ENCODE measurements around the gene MEGF11.

Gene MEGF11

GRCh38 chr15:66108483-66109265 lies 144.9 kb downstream of the MEGF11 start:
- no CpG with 5 or more reads among the region's 16 CpGs for WGBS (ENCODE audit: extremely low coverage, insufficient coverage, low lambda C conversion rate)
- H2BK120ac ChIP-seq (ENCODE audit: low read depth, low read length), result no peak overlapping the region
- H3K23ac ChIP-seq (ENCODE audit: low read length), result no peak overlapping the region
- no peak overlapping the region for H2AK5ac ChIP-seq (ENCODE audit: low read length)
- no peak overlapping the region for H3K4me3 ChIP-seq (ENCODE audit: low read length)
- no peak overlapping the region for H3K4me2 ChIP-seq (ENCODE audit: low read length)
- no peak overlapping the region for H3K56ac ChIP-seq (ENCODE audit: low read length)
- H4K8ac ChIP-seq (ENCODE audit: low read depth, low read length), result no peak overlapping the region
- H3K18ac ChIP-seq (ENCODE audit: low read length), result no peak overlapping the region
- no peak overlapping the region for H3K4ac ChIP-seq (ENCODE audit: low read depth, low read length)
- H2BK5ac ChIP-seq (ENCODE audit: low read length), result no peak overlapping the region
- H3K79me1 ChIP-seq (ENCODE audit: low read length), result no peaks in the 10 kb centered on the region
- H3K27me3 ChIP-seq (ENCODE audit: insufficient read depth, low read length, poor library complexity), result no peaks in the 10 kb centered on the region
- no peaks in the 10 kb centered on the region for H3K36me3 ChIP-seq (ENCODE audit: control insufficient read depth, insufficient read depth, low read length)
- DNase-seq, result no peak
- no peak overlapping the region for H4K5ac ChIP-seq (ENCODE audit: low read length)
- no peaks in the 10 kb centered on the region for H3K4me1 ChIP-seq (ENCODE audit: control insufficient read depth, low read depth, low read length)
- no peak overlapping the region for H3K9ac ChIP-seq (ENCODE audit: low read length)
- no peak overlapping the region for H3K27ac ChIP-seq (ENCODE audit: low read depth, low read length)
- H2BK15ac ChIP-seq (replicated peaks; ENCODE audit: low read depth), result no peak overlapping the region
- H3K79me2 ChIP-seq (ENCODE audit: control insufficient read depth, insufficient read depth, low read length), result no peaks in the 10 kb centered on the region

DNA sequence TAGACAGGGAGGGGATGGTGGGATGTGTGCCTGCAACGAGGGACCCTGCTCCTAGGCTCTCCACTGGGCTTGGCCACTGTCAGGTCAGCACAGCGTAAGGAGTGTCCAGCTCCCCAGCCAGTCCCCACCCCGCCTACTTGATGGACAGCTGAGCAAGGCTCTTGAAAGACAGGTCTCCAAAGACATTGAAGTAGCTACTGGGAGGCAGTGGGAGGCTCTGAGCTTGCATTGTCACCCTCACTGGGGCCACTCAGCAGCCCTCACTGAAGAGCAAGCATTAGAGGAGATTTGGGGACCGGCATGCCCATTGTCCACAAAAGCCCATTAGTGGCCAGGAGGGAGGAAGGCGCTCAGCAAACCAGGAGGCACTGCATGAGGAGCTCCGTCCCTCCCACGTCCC lies 146.5 kb downstream of the MEGF11 start:
- Histone ChIP-seq H4K5ac (ENCODE audit: low read length) (no peak overlapping the region), H3K4me2 (ENCODE audit: low read length) (no peak overlapping the region), H3K18ac (ENCODE audit: low read length) (no peak overlapping the region), H3K79me2 (ENCODE audit: control insufficient read depth, insufficient read depth, low read length) (no peaks in the 10 kb centered on the region), H3K27me3 (ENCODE audit: insufficient read depth, low read length, poor library complexity) (no peaks in the 10 kb centered on the region), H3K9ac (ENCODE audit: low read length) (no peak overlapping the region), H3K4me3 (ENCODE audit: low read length) (no peak overlapping the region), H2BK120ac (ENCODE audit: low read depth, low read length) (no peak overlapping the region), H3K79me1 (ENCODE audit: low read length) (no peaks in the 10 kb centered on the region), H2BK5ac (ENCODE audit: low read length) (no peak overlapping the region), H3K4me1 (ENCODE audit: control insufficient read depth, low read depth, low read length) (no peaks in the 10 kb centered on the region), H3K27ac (ENCODE audit: low read depth, low read length) (no peak overlapping the region), H2AK5ac (ENCODE audit: low read length) (no peak overlapping the region), H3K23ac (ENCODE audit: low read length) (no peak overlapping the region), H2BK15ac (replicated peaks; ENCODE audit: low read depth) (no peak overlapping the region), H4K8ac (ENCODE audit: low read depth, low read length) (no peak overlapping the region), H3K56ac (ENCODE audit: low read length) (no peak overlapping the region), H3K4ac (ENCODE audit: low read depth, low read length) (no peak overlapping the region), H3K36me3 (ENCODE audit: control insufficient read depth, insufficient read depth, low read length) (no peaks in the 10 kb centered on the region)
- no CpG with 5 or more reads among the region's 7 CpGs for WGBS (ENCODE audit: extremely low coverage, insufficient coverage, low lambda C conversion rate)
- DNase-seq, result no peak

GRCh38 chr15:66105286-66106265 lies 148.0 kb downstream of the MEGF11 start:
- Histone ChIP-seq H4K8ac (ENCODE audit: low read depth, low read length) (no peak overlapping the region), H2AK5ac (ENCODE audit: low read length) (no peak overlapping the region), H2BK120ac (ENCODE audit: low read depth, low read length) (no peak overlapping the region), H3K4ac (ENCODE audit: low read depth, low read length) (no peak overlapping the region), H3K27me3 (ENCODE audit: insufficient read depth, low read length, poor library complexity) (no peaks in the 10 kb centered on the region), H2BK5ac (ENCODE audit: low read length) (no peak overlapping the region), H3K4me2 (ENCODE audit: low read length) (no peak overlapping the region), H3K9ac (ENCODE audit: low read length) (no peak overlapping the region), H4K5ac (ENCODE audit: low read length) (no peak overlapping the region), H3K18ac (ENCODE audit: low read length) (no peak overlapping the region), H2BK15ac (replicated peaks; ENCODE audit: low read depth) (no peak overlapping the region), H3K79me1 (ENCODE audit: low read length) (no peaks in the 10 kb centered on the region), H3K27ac (ENCODE audit: low read depth, low read length) (no peak overlapping the region), H3K4me1 (ENCODE audit: control insufficient read depth, low read depth, low read length) (peaks cover 2% of the 10 kb centered on the region), H3K4me3 (ENCODE audit: low read length) (no peak overlapping the region), H3K23ac (ENCODE audit: low read length) (no peak overlapping the region), H3K79me2 (ENCODE audit: control insufficient read depth, insufficient read depth, low read length) (no peaks in the 10 kb centered on the region), H3K56ac (ENCODE audit: low read length) (no peak overlapping the region), H3K36me3 (ENCODE audit: control insufficient read depth, insufficient read depth, low read length) (no peaks in the 10 kb centered on the region)
- WGBS (ENCODE audit: extremely low coverage, insufficient coverage, low lambda C conversion rate), result no CpG with 5 or more reads among the region's 9 CpGs
- no peak for DNase-seq

DNA sequence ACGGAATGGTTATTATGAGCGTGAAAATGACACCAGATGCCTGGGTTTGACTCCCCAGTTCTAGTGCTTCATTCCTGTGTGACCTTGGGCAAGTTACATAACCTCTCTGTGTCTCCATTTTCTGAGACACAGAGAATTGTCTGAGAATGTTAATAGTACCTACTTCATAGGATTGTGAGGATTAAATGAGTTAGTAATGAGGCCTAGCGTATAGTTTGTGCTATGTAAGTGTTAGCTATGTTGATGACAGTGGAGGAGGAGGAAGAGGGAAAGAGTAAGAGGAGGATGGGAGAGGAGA lies 150.3 kb downstream of the MEGF11 start:
- Histone ChIP-seq H3K56ac (ENCODE audit: low read length) (no peak overlapping the region), H2AK5ac (ENCODE audit: low read length) (no peak overlapping the region), H3K4me1 (ENCODE audit: control insufficient read depth, low read depth, low read length) (peaks cover 2% of the 10 kb centered on the region), H3K79me2 (ENCODE audit: control insufficient read depth, insufficient read depth, low read length) (no peaks in the 10 kb centered on the region), H2BK120ac (ENCODE audit: low read depth, low read length) (no peak overlapping the region), H4K8ac (ENCODE audit: low read depth, low read length) (no peak overlapping the region), H3K79me1 (ENCODE audit: low read length) (no peaks in the 10 kb centered on the region), H3K4ac (ENCODE audit: low read depth, low read length) (no peak overlapping the region), H3K4me2 (ENCODE audit: low read length) (no peak overlapping the region), H3K4me3 (ENCODE audit: low read length) (no peak overlapping the region), H3K27me3 (ENCODE audit: insufficient read depth, low read length, poor library complexity) (no peaks in the 10 kb centered on the region), H2BK15ac (replicated peaks; ENCODE audit: low read depth) (no peak overlapping the region), H3K23ac (ENCODE audit: low read length) (no peak overlapping the region), H4K5ac (ENCODE audit: low read length) (no peak overlapping the region), H2BK5ac (ENCODE audit: low read length) (no peak overlapping the region), H3K18ac (ENCODE audit: low read length) (no peak overlapping the region), H3K36me3 (ENCODE audit: control insufficient read depth, insufficient read depth, low read length) (no peaks in the 10 kb centered on the region), H3K9ac (ENCODE audit: low read length) (no peak overlapping the region), H3K27ac (ENCODE audit: low read depth, low read length) (no peak overlapping the region)
- whole genome bisulfite sequencing (ENCODE audit: extremely low coverage, insufficient coverage, low lambda C conversion rate), result no CpG with 5 or more reads among the region's 3 CpGs
- no peak for DNase-seq

DNA sequence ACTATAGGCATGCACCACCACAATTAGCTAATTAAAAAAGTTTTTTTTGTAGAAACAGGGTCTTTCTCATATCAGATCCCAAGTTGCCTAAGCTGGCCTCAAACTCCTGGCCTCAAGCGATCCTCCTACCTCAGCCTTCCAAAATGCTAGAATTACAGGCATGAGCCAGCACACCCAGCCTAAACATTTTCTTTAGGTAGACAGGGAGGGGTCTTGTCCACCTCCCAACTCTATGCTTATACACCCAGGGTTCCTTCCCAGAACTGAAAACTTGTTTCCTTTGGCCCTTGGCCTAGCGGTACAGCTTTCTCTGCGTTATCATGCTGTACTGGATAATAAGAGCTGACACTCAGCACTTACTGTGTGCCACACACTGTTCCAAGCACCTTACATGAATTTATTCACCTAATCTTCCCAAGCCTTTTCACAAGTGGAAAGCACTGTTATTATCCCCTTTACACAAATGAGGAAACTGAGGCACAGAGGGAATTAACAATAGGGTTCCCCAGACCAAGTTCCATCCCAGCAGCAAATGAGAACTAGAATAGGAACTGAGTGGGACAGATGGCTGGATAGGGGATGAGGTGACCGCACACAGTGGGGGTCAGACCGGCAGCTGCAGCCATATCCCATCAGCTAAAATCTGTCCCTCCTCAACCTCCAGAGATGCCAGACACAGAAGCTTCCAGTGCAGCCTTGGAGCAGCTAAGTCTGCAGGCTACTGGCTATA lies 150.8 kb downstream of the MEGF11 start:
- Histone ChIP-seq H3K27me3 (ENCODE audit: insufficient read depth, low read length, poor library complexity) (no peaks in the 10 kb centered on the region), H3K36me3 (ENCODE audit: control insufficient read depth, insufficient read depth, low read length) (no peaks in the 10 kb centered on the region), H3K9ac (ENCODE audit: low read length) (no peak overlapping the region), H4K8ac (ENCODE audit: low read depth, low read length) (no peak overlapping the region), H3K79me2 (ENCODE audit: control insufficient read depth, insufficient read depth, low read length) (no peaks in the 10 kb centered on the region), H2AK5ac (ENCODE audit: low read length) (no peak overlapping the region), H3K23ac (ENCODE audit: low read length) (no peak overlapping the region), H2BK15ac (replicated peaks; ENCODE audit: low read depth) (no peak overlapping the region), H3K27ac (ENCODE audit: low read depth, low read length) (no peak overlapping the region), H3K4ac (ENCODE audit: low read depth, low read length) (no peak overlapping the region), H3K56ac (ENCODE audit: low read length) (no peak overlapping the region), H3K4me1 (ENCODE audit: control insufficient read depth, low read depth, low read length) (peaks cover 2% of the 10 kb centered on the region), H3K4me3 (ENCODE audit: low read length) (no peak overlapping the region), H2BK120ac (ENCODE audit: low read depth, low read length) (no peak overlapping the region), H3K79me1 (ENCODE audit: low read length) (no peaks in the 10 kb centered on the region), H3K18ac (ENCODE audit: low read length) (no peak overlapping the region), H4K5ac (ENCODE audit: low read length) (no peak overlapping the region), H3K4me2 (ENCODE audit: low read length) (no peak overlapping the region), H2BK5ac (ENCODE audit: low read length) (no peak overlapping the region)
- no peak for DNase-seq
- no CpG with 5 or more reads among the region's 5 CpGs for WGBS (ENCODE audit: extremely low coverage, insufficient coverage, low lambda C conversion rate)
